ENCODE data around the gene MEIS1.
"Not testable (repeated sequence)": the region's sequence is repeated elsewhere in the genome, so short reads cannot be mapped to it uniquely, and the experiment has no call there.

Gene MEIS1

DNA sequence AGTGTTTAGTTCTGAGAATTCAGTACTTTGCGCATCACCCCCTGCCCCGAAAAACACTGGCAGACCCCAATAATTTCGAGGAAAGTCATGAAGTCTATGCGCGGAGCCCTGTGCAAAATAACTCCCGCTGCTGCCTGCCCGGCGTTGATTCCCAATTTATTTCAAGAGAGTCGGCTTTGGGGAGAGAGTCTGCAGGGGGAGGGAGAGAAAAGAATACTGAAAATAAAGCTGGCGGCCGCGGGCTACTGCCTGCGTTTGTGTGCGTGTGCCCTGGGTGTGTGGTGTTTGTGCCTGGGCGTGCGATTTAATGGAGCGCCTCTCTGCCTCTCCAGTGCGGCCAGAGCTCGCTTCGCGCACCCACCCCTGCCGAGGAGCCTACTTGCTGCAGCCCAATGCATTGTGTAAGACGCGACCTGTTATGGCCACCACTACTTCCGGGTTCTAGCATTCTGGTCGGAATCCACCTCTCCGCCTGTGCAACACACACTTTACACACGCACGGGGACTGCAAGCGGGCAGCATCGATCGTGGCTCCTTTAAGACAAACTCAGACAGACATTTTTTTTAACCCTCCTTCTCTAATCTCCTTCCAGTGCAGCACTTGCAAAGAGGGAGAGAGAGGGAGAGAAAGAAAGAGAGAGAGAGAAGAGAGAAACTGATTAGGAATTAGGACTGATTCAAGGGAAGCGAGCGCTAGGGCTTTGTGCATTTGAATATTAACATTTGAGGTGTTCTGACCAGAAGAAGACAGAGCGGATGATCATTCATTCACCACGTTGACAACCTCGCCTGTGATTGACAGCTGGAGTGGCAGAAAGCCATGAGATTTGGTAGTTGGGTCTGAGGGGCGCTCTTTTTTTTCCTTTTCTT lies at the start of gene MEIS1:
Gene MEIS1, plus strand, starts transcription at position 447 of the 870 bp plus-strand sequence. CDS start 732 bp downstream, outside the sequence.
- H3K9me3 ChIP-seq: no peaks in the 10 kb centered on the region
- no peak within 1 kb of the TSS for H3K27ac ChIP-seq
- H3K27me3 ChIP-seq: peaks cover 100% of the 10 kb centered on the region
- H3K36me3 ChIP-seq: no peaks in the 10 kb centered on the region
- peaks cover 34 to 49% of the 10 kb centered on the region in 2 experiments for H3K4me1 ChIP-seq (ENCODE audit: control insufficient read depth in 1 of 2, insufficient read depth in 1 of 2, low read depth in 1 of 2, low read length in 1 of 2)
- TF ChIP-seq, protein P1, sequence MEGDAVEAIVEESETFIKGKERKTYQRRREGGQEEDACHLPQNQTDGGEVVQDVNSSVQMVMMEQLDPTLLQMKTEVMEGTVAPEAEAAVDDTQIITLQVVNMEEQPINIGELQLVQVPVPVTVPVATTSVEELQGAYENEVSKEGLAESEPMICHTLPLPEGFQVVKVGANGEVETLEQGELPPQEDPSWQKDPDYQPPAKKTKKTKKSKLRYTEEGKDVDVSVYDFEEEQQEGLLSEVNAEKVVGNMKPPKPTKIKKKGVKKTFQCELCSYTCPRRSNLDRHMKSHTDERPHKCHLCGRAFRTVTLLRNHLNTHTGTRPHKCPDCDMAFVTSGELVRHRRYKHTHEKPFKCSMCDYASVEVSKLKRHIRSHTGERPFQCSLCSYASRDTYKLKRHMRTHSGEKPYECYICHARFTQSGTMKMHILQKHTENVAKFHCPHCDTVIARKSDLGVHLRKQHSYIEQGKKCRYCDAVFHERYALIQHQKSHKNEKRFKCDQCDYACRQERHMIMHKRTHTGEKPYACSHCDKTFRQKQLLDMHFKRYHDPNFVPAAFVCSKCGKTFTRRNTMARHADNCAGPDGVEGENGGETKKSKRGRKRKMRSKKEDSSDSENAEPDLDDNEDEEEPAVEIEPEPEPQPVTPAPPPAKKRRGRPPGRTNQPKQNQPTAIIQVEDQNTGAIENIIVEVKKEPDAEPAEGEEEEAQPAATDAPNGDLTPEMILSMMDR (IDR thresholded peaks at IDR 0.05): no peak
- H3K4me3 ChIP-seq (ENCODE audit: low read depth in 1 of 2, low read length in 1 of 2): peak within 1 kb of the TSS; percentile 46 to 62

DNA sequence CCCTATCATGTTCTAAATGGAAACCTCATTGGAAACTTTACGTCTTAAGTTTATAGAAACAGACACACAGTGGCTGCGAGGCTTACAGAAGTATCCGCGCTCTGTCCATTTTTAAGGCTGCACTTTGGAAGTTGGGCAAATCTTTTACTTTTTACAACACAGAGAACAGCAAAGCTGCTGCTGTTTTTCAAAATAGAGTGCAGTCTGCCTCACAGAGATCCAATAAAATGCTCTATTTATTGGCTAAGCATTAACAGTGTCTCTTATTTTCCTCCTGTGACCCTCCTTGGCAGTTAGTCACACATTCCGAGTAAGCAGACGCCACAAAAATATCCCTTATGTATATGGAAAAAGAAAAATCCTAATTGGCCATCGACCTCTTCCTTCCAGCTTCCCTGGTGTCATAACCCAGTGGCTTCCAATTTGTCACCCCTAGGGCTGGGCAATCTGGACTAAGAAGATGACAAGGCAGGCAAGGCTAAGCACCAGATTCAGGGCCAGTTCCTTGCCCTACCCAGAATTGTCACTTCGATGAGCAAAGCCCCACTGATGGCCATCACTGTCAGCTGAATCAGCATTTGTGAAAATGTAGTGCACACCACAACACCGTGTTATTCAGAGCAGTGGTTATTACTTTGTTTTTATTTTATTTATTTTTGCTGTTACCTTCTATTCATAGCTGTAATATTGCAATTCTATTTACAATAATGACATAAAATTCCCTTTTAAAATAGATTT lies 47.7 kb upstream of the MEIS1 start:
- Histone ChIP-seq H3K4me1 (ENCODE audit: control insufficient read depth in 1 of 2, insufficient read depth in 1 of 2, low read depth in 1 of 2, low read length in 1 of 2) (no peaks in the 10 kb centered on the region), H3K27me3 (no peaks in the 10 kb centered on the region), H3K36me3 (no peaks in the 10 kb centered on the region), H3K4me3 (ENCODE audit: low read depth in 1 of 2, low read length in 1 of 2) (no peak overlapping the region), H3K9me3 (no peaks in the 10 kb centered on the region), H3K27ac (no peak overlapping the region)
- TF ChIP-seq, protein P1 (IDR thresholded peaks at IDR 0.05): no peak

DNA sequence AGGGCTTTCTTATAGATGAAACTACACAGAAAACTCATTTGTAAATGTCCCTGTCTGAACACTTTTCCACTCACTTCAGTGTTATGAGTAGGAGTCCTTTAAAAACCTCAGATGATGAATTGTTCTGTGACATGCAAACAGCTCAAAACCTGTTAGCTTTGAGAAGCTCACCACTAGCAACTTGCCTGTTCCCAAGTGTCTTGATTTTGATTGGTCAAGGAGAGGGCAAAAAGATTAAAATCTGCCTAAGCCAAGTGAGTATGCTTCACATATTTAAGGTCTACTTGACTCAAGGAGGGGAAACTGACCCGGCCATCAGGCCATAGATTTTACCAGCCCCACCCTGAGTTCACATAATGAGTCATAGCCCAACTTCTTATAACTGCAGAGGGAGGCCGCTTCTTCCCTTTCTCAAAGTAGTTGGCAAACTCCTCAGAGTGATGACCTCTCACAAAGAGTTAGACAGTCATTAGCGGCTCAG lies 45.2 kb upstream of the MEIS1 start:
- H3K4me3 ChIP-seq (ENCODE audit: low read depth in 1 of 2, low read length in 1 of 2): no peak overlapping the region
- no peaks in the 10 kb centered on the region for H3K27me3 ChIP-seq
- TF ChIP-seq, protein P1 (IDR thresholded peaks at IDR 0.05): no peak
- no peaks in the 10 kb centered on the region for H3K36me3 ChIP-seq
- no peaks in the 10 kb centered on the region for H3K9me3 ChIP-seq
- no peaks in the 10 kb centered on the region for H3K4me1 ChIP-seq (ENCODE audit: control insufficient read depth in 1 of 2, insufficient read depth in 1 of 2, low read depth in 1 of 2, low read length in 1 of 2)
- no peak overlapping the region for H3K27ac ChIP-seq

DNA sequence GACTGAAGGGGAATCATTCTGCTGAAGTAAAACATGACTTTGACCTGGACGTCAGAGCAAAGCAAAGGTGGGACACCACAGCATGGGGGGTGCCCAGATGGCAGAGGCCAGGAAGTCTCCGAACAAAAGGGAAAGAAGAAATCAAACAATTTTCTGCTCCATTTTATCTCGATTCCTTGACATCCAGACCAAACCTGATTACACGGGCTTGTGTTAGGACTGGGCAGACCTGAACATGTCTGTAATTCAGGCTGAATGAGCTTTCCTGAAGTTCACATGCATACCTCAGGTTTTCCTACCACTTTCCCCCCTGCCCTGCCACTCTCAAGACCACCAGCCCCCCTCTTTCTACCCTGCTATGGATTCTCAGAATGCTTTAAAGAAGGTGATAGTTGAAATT lies 44.8 kb upstream of the MEIS1 start:
- TF ChIP-seq, protein P1 (IDR thresholded peaks at IDR 0.05): no peak
- H3K27me3 ChIP-seq: no peaks in the 10 kb centered on the region
- H3K27ac ChIP-seq: no peak overlapping the region

DNA sequence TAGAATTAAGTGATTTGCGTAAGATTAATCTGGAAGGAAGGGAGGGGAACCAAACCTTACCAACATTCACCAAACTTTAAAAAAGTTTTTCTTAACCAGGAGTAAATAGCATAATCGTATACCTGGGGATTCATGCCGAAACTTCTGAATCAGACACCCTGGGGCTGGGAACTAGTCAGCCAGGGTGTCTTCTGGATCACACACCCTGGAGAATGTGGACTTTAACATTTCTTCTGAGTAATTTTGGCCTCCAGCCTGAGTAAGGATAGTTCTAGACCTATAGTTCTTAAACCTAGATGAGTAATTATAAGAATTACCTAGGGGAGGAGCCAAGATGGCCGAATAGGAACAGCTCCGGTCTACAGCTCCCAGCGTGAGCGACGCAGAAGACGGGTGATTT lies 44.1 kb upstream of the MEIS1 start:
- H3K27ac ChIP-seq: no peak overlapping the region
- H3K4me1 ChIP-seq (ENCODE audit: control insufficient read depth in 1 of 2, insufficient read depth in 1 of 2, low read depth in 1 of 2, low read length in 1 of 2): no peaks in the 10 kb centered on the region
- H3K27me3 ChIP-seq: no peaks in the 10 kb centered on the region
- H3K36me3 ChIP-seq: no peaks in the 10 kb centered on the region
- TF ChIP-seq, protein P1 (IDR thresholded peaks at IDR 0.05): no peak
- H3K9me3 ChIP-seq: no peaks in the 10 kb centered on the region
- H3K4me3 ChIP-seq (ENCODE audit: low read depth in 1 of 2, low read length in 1 of 2): no peak overlapping the region

More for the DNA sequence above, 44.8 kb upstream of the MEIS1 start:
- Histone ChIP-seq H3K36me3 (no peaks in the 10 kb centered on the region), H3K9me3 (no peaks in the 10 kb centered on the region), H3K4me1 (ENCODE audit: control insufficient read depth in 1 of 2, insufficient read depth in 1 of 2, low read depth in 1 of 2, low read length in 1 of 2) (no peaks in the 10 kb centered on the region), H3K4me3 (ENCODE audit: low read depth in 1 of 2, low read length in 1 of 2) (no peak overlapping the region)

DNA sequence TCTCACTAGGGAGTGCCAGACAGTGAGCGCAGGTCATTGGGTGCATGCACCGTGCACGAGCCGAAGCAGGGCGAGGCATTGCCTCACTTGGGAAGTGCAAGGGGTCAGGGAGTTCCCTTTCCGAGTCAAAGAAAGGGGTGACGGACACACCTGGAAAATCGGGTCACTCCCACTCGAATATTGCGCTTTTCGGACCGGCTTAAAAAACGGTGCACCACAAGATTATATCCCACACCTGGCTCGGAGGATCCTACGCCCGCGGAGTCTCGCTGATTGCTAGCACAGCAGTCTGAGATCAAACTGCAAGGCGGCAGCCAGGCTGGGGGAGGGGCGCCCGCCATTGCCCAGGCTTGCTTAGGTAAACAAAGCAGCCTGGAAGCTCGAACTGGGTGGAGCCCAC lies 43.7 kb upstream of the MEIS1 start:
- not testable (repeated sequence) for H3K27ac ChIP-seq; H3K4me1 ChIP-seq (ENCODE audit: control insufficient read depth in 1 of 2, insufficient read depth in 1 of 2, low read depth in 1 of 2, low read length in 1 of 2); H3K9me3 ChIP-seq; H3K4me3 ChIP-seq (ENCODE audit: low read depth in 1 of 2, low read length in 1 of 2); H3K27me3 ChIP-seq; H3K36me3 ChIP-seq
